Osteocyte (in vitro differentiated cells): Measurements from ENCODE around the gene FOXR2. TPM values are rescaled to one million over a fixed set of nuclear protein-coding genes. Genes with fewer than 3 reads are reported as not detected.

Experiments
- DNase-seq: peaks from one replicate; pipeline ENCODE4 v3.0.0; 2021; ENCODE audit warnings: mixed read lengths; ENCODE audit not compliant: unreplicated experiment; ENCODE audit errors: extremely low spot score
- H3K27ac Mint-ChIP-seq: one replicate; pipeline ENCODE4 v1.8.0; 2021; ENCODE audit warnings: mild to moderate bottlenecking, mixed read lengths; ENCODE audit not compliant: unreplicated experiment
- H3K27me3 Mint-ChIP-seq: one replicate; pipeline ENCODE4 v1.8.0; 2021; ENCODE audit warnings: mixed read lengths; ENCODE audit not compliant: unreplicated experiment
- H3K36me3 Mint-ChIP-seq: one replicate; pipeline ENCODE4 v1.8.0; 2021; ENCODE audit warnings: mixed read lengths; ENCODE audit not compliant: unreplicated experiment
- H3K4me1 Mint-ChIP-seq: one replicate; pipeline ENCODE4 v1.8.0; 2021; ENCODE audit warnings: mixed read lengths; ENCODE audit not compliant: unreplicated experiment
- H3K4me3 Mint-ChIP-seq: one replicate; pipeline ENCODE4 v1.8.0; 2021; ENCODE audit warnings: mild to moderate bottlenecking, moderate library complexity, mixed read lengths; ENCODE audit not compliant: unreplicated experiment
- H3K9me3 Mint-ChIP-seq: one replicate; pipeline ENCODE4 v1.8.0; 2021; ENCODE audit warnings: mixed read lengths; ENCODE audit not compliant: unreplicated experiment
- CTCF ChIP-seq: fragments of 200-600 bp; sonication (generic); IDR thresholded peaks from 2 replicates; pipeline ENCODE4 v1.5.0; 2021; ENCODE audit warnings: antibody characterized with exemption, mild to moderate bottlenecking, moderate library complexity
- long read RNA-seq: library from polyadenylated mRNA; unstranded; transcript quantifications from one replicate; pipeline ENCODE4 v2.0.0, GENCODE V29; 2021
- total RNA-seq: library from RNA; stranded (reverse); gene quantifications from 2 replicates; pipeline ENCODE4 v1.2.1, GENCODE V29; 2021

Gene FOXR2, protein sequence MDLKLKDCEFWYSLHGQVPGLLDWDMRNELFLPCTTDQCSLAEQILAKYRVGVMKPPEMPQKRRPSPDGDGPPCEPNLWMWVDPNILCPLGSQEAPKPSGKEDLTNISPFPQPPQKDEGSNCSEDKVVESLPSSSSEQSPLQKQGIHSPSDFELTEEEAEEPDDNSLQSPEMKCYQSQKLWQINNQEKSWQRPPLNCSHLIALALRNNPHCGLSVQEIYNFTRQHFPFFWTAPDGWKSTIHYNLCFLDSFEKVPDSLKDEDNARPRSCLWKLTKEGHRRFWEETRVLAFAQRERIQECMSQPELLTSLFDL
- total RNA-seq, result not detected in 2 replicates
- long read RNA-seq, result 0 reads

DNA sequence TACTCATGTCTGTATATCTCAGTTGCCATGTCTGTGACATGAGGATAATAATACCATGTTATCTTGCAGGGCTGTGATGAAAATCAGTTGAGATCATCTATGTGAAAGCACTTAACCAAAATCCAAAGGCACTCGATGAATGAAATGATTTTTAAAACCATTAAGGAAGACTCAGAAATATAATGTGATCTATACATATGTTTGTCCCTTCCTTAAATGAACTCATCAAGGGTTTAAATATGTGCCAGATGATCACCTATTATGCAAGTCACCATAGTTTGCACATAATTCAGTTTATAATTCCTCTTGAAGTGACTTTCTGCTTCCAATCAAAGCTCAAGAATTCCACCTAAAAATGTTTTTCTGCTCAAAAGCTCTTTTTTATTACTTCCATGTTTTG lies at the start of gene FOXR2:
Gene FOXR2, plus strand, starts transcription at position 301 of the 400 bp plus-strand sequence. CDS start 312 bp downstream, outside the sequence.
- no peak for DNase-seq
- H3K27me3 Mint-ChIP-seq, result no peaks in the 10 kb centered on the region
- no peak for TF ChIP-seq CTCF
- no peaks in the 10 kb centered on the region for H3K4me1 Mint-ChIP-seq
- H3K27ac Mint-ChIP-seq, result no peak within 1 kb of the TSS
- H3K9me3 Mint-ChIP-seq, result peaks cover 7% of the 10 kb centered on the region
- no peak within 1 kb of the TSS for H3K4me3 Mint-ChIP-seq
- no peaks in the 10 kb centered on the region for H3K36me3 Mint-ChIP-seq

- no peak overlapping the region for H3K27ac Mint-ChIP-seq
- no peaks in the 10 kb centered on the region for H3K4me1 Mint-ChIP-seq
- TF ChIP-seq CTCF, result no peak
- H3K4me3 Mint-ChIP-seq, result no peak overlapping the region
- H3K36me3 Mint-ChIP-seq, result no peaks in the 10 kb centered on the region
- peaks cover 37% of the 10 kb centered on the region for H3K9me3 Mint-ChIP-seq
- DNase-seq, result no peak
- no peaks in the 10 kb centered on the region for H3K27me3 Mint-ChIP-seq
These were observed 44.1 kb upstream of the FOXR2 start for GRCh38 chrX:55579115-55579514.

DNA sequence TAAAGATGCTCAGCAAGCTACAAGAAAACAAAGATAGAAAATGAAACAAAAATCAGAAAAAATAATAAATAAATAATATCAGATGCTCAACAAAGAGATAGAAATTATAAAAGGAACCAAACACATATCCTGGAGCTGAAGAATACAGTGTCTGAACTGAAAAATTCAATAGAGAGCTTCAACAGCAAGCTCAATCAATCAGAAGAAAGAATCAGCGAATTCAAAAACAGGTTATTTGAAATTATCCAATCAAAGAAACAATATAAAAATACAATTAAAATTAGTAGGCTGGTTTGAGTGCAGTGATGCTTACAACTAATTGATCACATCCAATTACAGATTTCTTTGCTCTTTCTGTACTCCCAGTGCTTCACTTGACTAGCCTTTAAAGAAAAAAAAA lies 40.8 kb upstream of the FOXR2 start:
- TF ChIP-seq CTCF, result no peak
- DNase-seq, result no peak
- no peaks in the 10 kb centered on the region for H3K36me3 Mint-ChIP-seq
- H3K27ac Mint-ChIP-seq, result no peak overlapping the region
- no peak overlapping the region for H3K4me3 Mint-ChIP-seq
- peaks cover 45% of the 10 kb centered on the region for H3K9me3 Mint-ChIP-seq
- no peaks in the 10 kb centered on the region for H3K27me3 Mint-ChIP-seq
- H3K4me1 Mint-ChIP-seq, result no peaks in the 10 kb centered on the region

DNA sequence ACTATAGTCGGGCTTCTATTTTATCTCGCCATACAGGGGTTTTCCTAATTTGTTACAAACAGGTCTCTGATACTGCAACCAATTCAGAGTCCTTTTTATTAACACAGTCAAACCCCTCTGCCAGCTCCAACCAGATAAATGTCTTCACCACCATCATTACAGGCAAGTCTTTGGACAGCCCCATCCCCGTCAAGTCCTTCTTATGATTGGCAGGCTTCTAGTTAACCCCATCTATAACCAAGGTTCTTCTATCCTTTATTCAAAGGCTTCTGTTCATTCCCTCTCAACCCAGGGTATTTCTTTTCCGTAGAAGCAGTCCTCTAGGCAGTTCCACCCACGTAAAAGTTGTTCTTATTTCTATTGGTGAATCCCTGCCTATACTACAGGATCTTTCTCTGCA lies 29.9 kb upstream of the FOXR2 start:
- peaks cover 27% of the 10 kb centered on the region for H3K9me3 Mint-ChIP-seq
- TF ChIP-seq CTCF, result no peak
- no peak overlapping the region for H3K27ac Mint-ChIP-seq

GRCh38 chrX:55593756-55594257 lies 29.4 kb upstream of the FOXR2 start:
- DNase-seq, result no peak
- Mint-ChIP-seq H3K27ac (no peak overlapping the region), H3K36me3 (no peaks in the 10 kb centered on the region), H3K9me3 (peaks cover 24% of the 10 kb centered on the region), H3K27me3 (no peaks in the 10 kb centered on the region), H3K4me1 (no peaks in the 10 kb centered on the region), H3K4me3 (no peak overlapping the region)
- TF ChIP-seq CTCF, result no peak

More for the DNA sequence above, 29.9 kb upstream of the FOXR2 start:
- no peak overlapping the region for H3K4me3 Mint-ChIP-seq
- no peaks in the 10 kb centered on the region for H3K36me3 Mint-ChIP-seq
- DNase-seq, result no peak
- H3K27me3 Mint-ChIP-seq, result no peaks in the 10 kb centered on the region
- no peaks in the 10 kb centered on the region for H3K4me1 Mint-ChIP-seq
